Neural progenitor cell (in vitro differentiated cells): ENCODE measurements around the gene RERE. TPM values are rescaled to one million over a fixed set of nuclear protein-coding genes. Genes with fewer than 3 reads are reported as not detected.

Experiments used
- DNase-seq: peaks from one replicate; pipeline ENCODE4 v3.0.0-alpha.2; 2016; ENCODE audit warnings: low spot score
- H2AFZ ChIP-seq: fragments of 200-600 bp; sonication (generic); replicated peaks from 2 replicates; pipeline ENCODE4 v1.6.1; 2016; ENCODE audit warnings: antibody characterized with exemption
- H3F3A ChIP-seq: fragments of 200-600 bp; sonication (generic); 2 replicates; pipeline ENCODE4 v1.6.1; 2016; ENCODE audit warnings: antibody characterized with exemption, low read depth
- H3K27ac ChIP-seq: fragments of 200-600 bp; sonication (generic); 2 replicates; pipeline ENCODE4 v1.5.1; 2016; ENCODE audit warnings: mild to moderate bottlenecking
- H3K27me3 ChIP-seq: fragments of 200-600 bp; sonication (generic); 2 replicates; pipeline ENCODE4 v1.6.1; 2016; ENCODE audit warnings: mild to moderate bottlenecking, moderate library complexity
- H3K36me3 ChIP-seq: fragments of 200-600 bp; sonication (generic); 2 replicates; pipeline ENCODE4 v1.5.1; 2016
- H3K4me1 ChIP-seq: fragments of 200-600 bp; sonication (generic); 2 replicates; pipeline ENCODE4 v1.6.1; 2016; ENCODE audit warnings: mixed run types
- H3K4me2 ChIP-seq: fragments of 200-600 bp; sonication (generic); 2 replicates; pipeline ENCODE4 v1.6.1; 2016
- H3K4me3 ChIP-seq: fragments of 200-600 bp; sonication (generic); 2 replicates; pipeline ENCODE4 v1.5.1; 2016
- H3K79me2 ChIP-seq: fragments of 200-600 bp; sonication (generic); 2 replicates; pipeline ENCODE4 v1.6.1; 2016; ENCODE audit warnings: low read depth
- H3K9ac ChIP-seq: fragments of 200-600 bp; sonication (generic); 2 replicates; pipeline ENCODE4 v1.6.1; 2016
- H3K9me3 ChIP-seq: fragments of 200-600 bp; sonication (generic); 2 replicates; pipeline ENCODE4 v1.5.1; 2016; ENCODE audit warnings: low read depth
- H4K20me1 ChIP-seq: fragments of 200-600 bp; sonication (generic); 2 replicates; pipeline ENCODE4 v1.6.1; 2016; ENCODE audit warnings: low read depth
- H3K27ac Mint-ChIP-seq: 3 replicates; pipeline ENCODE4 v1.8.0; 2021; ENCODE audit warnings: mixed read lengths
- H3K27me3 Mint-ChIP-seq: 2 replicates; pipeline ENCODE4 v1.8.0; 2022; ENCODE audit warnings: low read depth, mild to moderate bottlenecking, inconsistent platforms, moderate library complexity, mixed read lengths; ENCODE audit not compliant: insufficient read depth
- H3K36me3 Mint-ChIP-seq: 3 replicates; pipeline ENCODE4 v1.8.0; 2021; ENCODE audit warnings: mixed read lengths
- H3K4me1 Mint-ChIP-seq: 3 replicates; pipeline ENCODE4 v1.8.0; 2021; ENCODE audit warnings: mixed read lengths
- H3K4me3 Mint-ChIP-seq: 3 replicates; pipeline ENCODE4 v1.8.0; 2021; ENCODE audit warnings: mild to moderate bottlenecking, moderate library complexity, mixed read lengths
- H3K9me3 Mint-ChIP-seq: 3 replicates; pipeline ENCODE4 v1.8.0; 2020; ENCODE audit warnings: mixed read lengths
- EZH2 ChIP-seq: fragments of 200-600 bp; sonication (generic); IDR thresholded peaks from 2 replicates; pipeline ENCODE4 v1.6.1; 2017; ENCODE audit warnings: antibody characterized with exemption, mild to moderate bottlenecking, moderate library complexity
- EZH2phosphoT487 ChIP-seq: fragments of 200-600 bp; sonication (generic); IDR thresholded peaks from 2 replicates; pipeline ENCODE4 v1.6.1; 2017; ENCODE audit warnings: antibody characterized with exemption
- total RNA-seq: library from RNA; depleted of rRNA; stranded (reverse); fragments of >200 nt; gene quantifications from 2 replicates; pipeline ENCODE4 v1.2.3, GENCODE V29; 2015; ENCODE audit warnings: low replicate concordance
- TF ChIP-seq, protein P1 (sequence below): fragments of 200-600 bp; sonication (generic); IDR thresholded peaks from 2 replicates; pipeline ENCODE4 v1.5.1; 2017; ENCODE audit warnings: antibody characterized with exemption, mild to moderate bottlenecking

The RERE gene
- total RNA-seq, 1 donor from 2014 or later: 29.8 TPM

DNA sequence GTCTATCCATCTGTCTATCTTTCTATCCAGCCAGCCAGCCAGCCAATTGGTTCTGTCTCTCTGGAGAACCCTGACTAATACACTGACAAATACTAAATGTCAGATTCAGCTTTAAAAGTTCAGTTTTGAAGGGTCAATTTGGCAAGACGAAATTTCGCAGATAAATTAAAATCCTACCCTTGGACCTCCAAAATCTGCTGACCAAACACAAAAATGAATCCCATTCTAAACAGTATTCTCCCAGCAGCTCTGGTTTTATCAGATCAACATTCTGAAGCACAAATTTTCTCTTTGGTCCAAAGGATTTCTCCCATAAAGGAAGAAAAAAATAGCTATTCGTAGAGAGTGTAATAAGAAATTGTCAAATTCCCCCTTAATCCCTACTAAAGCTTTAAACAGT lies 248.6 kb downstream of the RERE start:
- no peak for DNase-seq
- no peaks in the 10 kb centered on the region for H3K27me3 ChIP-seq
- Mint-ChIP-seq H3K36me3 (peaks cover 13% of the 10 kb centered on the region), H3K9me3 (no peaks in the 10 kb centered on the region), H3K27me3 (no peaks in the 10 kb centered on the region), H3K27ac (no peak overlapping the region), H3K4me3 (no peak overlapping the region), H3K4me1 (peaks cover 35% of the 10 kb centered on the region)
- no peaks in the 10 kb centered on the region for H3K9me3 ChIP-seq
- no peak overlapping the region for H3K4me3 ChIP-seq
- H3K27ac ChIP-seq: no peak overlapping the region
- H3K4me2 ChIP-seq: no peak overlapping the region
- peaks cover 27% of the 10 kb centered on the region for H3K4me1 ChIP-seq
- H3K79me2 ChIP-seq: peaks cover 100% of the 10 kb centered on the region
- no peak overlapping the region for H2AFZ ChIP-seq
- peaks cover 8% of the 10 kb centered on the region for H3F3A ChIP-seq
- no peak for TF ChIP-seq EZH2phosphoT487
- TF ChIP-seq, protein P1, sequence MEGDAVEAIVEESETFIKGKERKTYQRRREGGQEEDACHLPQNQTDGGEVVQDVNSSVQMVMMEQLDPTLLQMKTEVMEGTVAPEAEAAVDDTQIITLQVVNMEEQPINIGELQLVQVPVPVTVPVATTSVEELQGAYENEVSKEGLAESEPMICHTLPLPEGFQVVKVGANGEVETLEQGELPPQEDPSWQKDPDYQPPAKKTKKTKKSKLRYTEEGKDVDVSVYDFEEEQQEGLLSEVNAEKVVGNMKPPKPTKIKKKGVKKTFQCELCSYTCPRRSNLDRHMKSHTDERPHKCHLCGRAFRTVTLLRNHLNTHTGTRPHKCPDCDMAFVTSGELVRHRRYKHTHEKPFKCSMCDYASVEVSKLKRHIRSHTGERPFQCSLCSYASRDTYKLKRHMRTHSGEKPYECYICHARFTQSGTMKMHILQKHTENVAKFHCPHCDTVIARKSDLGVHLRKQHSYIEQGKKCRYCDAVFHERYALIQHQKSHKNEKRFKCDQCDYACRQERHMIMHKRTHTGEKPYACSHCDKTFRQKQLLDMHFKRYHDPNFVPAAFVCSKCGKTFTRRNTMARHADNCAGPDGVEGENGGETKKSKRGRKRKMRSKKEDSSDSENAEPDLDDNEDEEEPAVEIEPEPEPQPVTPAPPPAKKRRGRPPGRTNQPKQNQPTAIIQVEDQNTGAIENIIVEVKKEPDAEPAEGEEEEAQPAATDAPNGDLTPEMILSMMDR: no peak
- TF ChIP-seq EZH2: no peak
- no peak overlapping the region for H3K9ac ChIP-seq
- peaks cover 27% of the 10 kb centered on the region for H4K20me1 ChIP-seq
- no peaks in the 10 kb centered on the region for H3K36me3 ChIP-seq

- H3K4me3 Mint-ChIP-seq: no peak overlapping the region
- Histone ChIP-seq H3K27me3 (no peaks in the 10 kb centered on the region), H3K79me2 (peaks cover 98% of the 10 kb centered on the region), H3K9ac (no peak overlapping the region), H3K27ac (no peak overlapping the region), H3K4me3 (no peak overlapping the region), H3F3A (peaks cover 12% of the 10 kb centered on the region), H3K4me1 (peaks cover 20% of the 10 kb centered on the region), H4K20me1 (peaks cover 42% of the 10 kb centered on the region), H3K4me2 (no peak overlapping the region), H3K36me3 (no peaks in the 10 kb centered on the region), H3K9me3 (no peaks in the 10 kb centered on the region), H2AFZ (no peak overlapping the region)
- DNase-seq: no peak
- no peaks in the 10 kb centered on the region for H3K9me3 Mint-ChIP-seq
- H3K27ac Mint-ChIP-seq: no peak overlapping the region
- peaks cover 13% of the 10 kb centered on the region for H3K36me3 Mint-ChIP-seq
- no peaks in the 10 kb centered on the region for H3K27me3 Mint-ChIP-seq
- peaks cover 42% of the 10 kb centered on the region for H3K4me1 Mint-ChIP-seq
- TF ChIP-seq, protein P1: no peak
- TF ChIP-seq EZH2phosphoT487 (no peak), EZH2 (no peak)
These were observed 250.3 kb downstream of the RERE start for GRCh38 chr1:8567146-8567545.

DNA sequence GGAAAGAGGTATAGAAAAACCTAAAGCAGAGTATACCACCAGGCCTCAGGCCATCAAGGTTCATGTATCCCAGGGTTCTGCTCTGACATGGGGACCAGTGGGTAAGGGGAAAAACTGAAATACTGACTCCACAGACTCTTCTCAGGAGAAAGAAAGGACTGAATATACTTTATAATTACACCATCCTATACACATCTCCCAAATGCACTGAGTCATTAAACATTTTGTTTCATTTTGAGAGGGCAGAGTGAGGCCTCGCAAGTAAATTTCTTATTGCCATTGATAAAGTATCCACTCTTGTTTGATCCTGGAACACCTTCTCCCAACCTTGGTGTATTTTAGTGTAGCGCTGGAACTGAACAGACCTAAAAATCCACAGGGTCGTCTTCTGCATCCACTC lies 251.6 kb downstream of the RERE start:
- no peaks in the 10 kb centered on the region for H3K27me3 Mint-ChIP-seq
- H3K36me3 Mint-ChIP-seq: peaks cover 13% of the 10 kb centered on the region
- H3K36me3 ChIP-seq: no peaks in the 10 kb centered on the region
- H3K9ac ChIP-seq: no peak overlapping the region
- H3K27ac Mint-ChIP-seq: no peak overlapping the region
- no peaks in the 10 kb centered on the region for H3K27me3 ChIP-seq
- no peak overlapping the region for H3K4me3 ChIP-seq
- peaks cover 10% of the 10 kb centered on the region for H3K4me1 ChIP-seq
- no peak for DNase-seq
- H3F3A ChIP-seq: peaks cover 15% of the 10 kb centered on the region
- H3K9me3 Mint-ChIP-seq: no peaks in the 10 kb centered on the region
- H3K4me1 Mint-ChIP-seq: peaks cover 40% of the 10 kb centered on the region
- no peak for TF ChIP-seq EZH2phosphoT487
- TF ChIP-seq, protein P1: no peak
- TF ChIP-seq EZH2: no peak
- H3K79me2 ChIP-seq: peaks cover 98% of the 10 kb centered on the region
- no peaks in the 10 kb centered on the region for H3K9me3 ChIP-seq
- H4K20me1 ChIP-seq: peaks cover 50% of the 10 kb centered on the region
- no peak overlapping the region for H3K4me3 Mint-ChIP-seq
- no peak overlapping the region for H2AFZ ChIP-seq
- no peak overlapping the region for H3K27ac ChIP-seq
- H3K4me2 ChIP-seq: no peak overlapping the region
